Measurements from ENCODE around the gene CSK.

Gene CSK

GRCh38 chr15:74842581-74843444, 60.9 kb downstream of the CSK start, which contains the start of gene ULK3:
TSS of gene ULK3 (minus strand) at chr15:74843156. CDS start at chr15:74843105, 51 bp downstream.
- Histone ChIP-seq H2BK5ac (ENCODE audit: low read length) (peak within 1 kb of the TSS; percentile 87), H2BK120ac (ENCODE audit: low read depth, low read length) (no peak within 1 kb of the TSS), H3K27me3 (ENCODE audit: control insufficient read depth in 3 of 3, insufficient read depth in 3 of 3, low read depth in 1 of 3, low read length in 3 of 3) (no peaks in the 10 kb centered on the region), H3K36me3 (replicated peaks in 1 of 2; ENCODE audit: control insufficient read depth in 2 of 2, insufficient read depth in 2 of 2, low read length in 2 of 2) (peaks cover 7 to 65% of the 10 kb centered on the region in 2 donors), H3K23ac (ENCODE audit: low read depth, low read length, poor library complexity) (peak within 1 kb of the TSS; percentile 94), H3K18ac (ENCODE audit: low read length) (peak within 1 kb of the TSS; percentile 98), H3K4me1 (ENCODE audit: control insufficient read depth in 2 of 2, insufficient read depth in 1 of 2, low read depth in 1 of 2, low read length in 2 of 2) (peaks cover 6 to 12% of the 10 kb centered on the region in 2 donors), H3K4me2 (ENCODE audit: insufficient read depth, low read length, poor library complexity, severe bottlenecking) (peak within 1 kb of the TSS; percentile 78), H3K9me3 (replicated peaks in 1 of 2; ENCODE audit: control insufficient read depth in 2 of 2, insufficient read depth in 1 of 2, low read depth in 1 of 2, low read length in 2 of 2) (no peaks in the 10 kb centered on the region), H2AK5ac (ENCODE audit: low read depth, low read length) (no peak within 1 kb of the TSS), H2BK12ac (ENCODE audit: low read length) (no peak within 1 kb of the TSS), H3K4me3 (ENCODE audit: low read length in 2 of 2) (peak within 1 kb of the TSS; percentile 90 to 97), H3K14ac (ENCODE audit: low read length) (peak within 1 kb of the TSS; percentile 31), H3K79me1 (ENCODE audit: low read depth, low read length) (peaks cover 3% of the 10 kb centered on the region), H3K4ac (ENCODE audit: low read length) (no peak within 1 kb of the TSS), H3K9ac (ENCODE audit: low read depth, low read length, poor library complexity) (peak within 1 kb of the TSS; percentile 95), H2BK15ac (ENCODE audit: low read length) (peak within 1 kb of the TSS; percentile 83), H2AFZ (ENCODE audit: low read length) (peak within 1 kb of the TSS; percentile 97), H3K27ac (replicated peaks; ENCODE audit: low read length) (peak within 1 kb of the TSS; percentile 23), H4K8ac (ENCODE audit: low read depth, low read length) (no peak within 1 kb of the TSS), H4K91ac (ENCODE audit: low read depth, low read length, poor library complexity) (peak within 1 kb of the TSS; percentile 32)
- no CpG with 5 or more reads among the region's 84 CpGs for WGBS, 2 donors (ENCODE audit: extremely low coverage in 2 of 2, insufficient read length in 2 of 2, insufficient replicate concordance in 1 of 2)
- peak; percentile 87 for DNase-seq (ENCODE audit: low spot score)

GRCh38 chr15:74843445-74843828, 61.6 kb downstream of the CSK start:
- H2BK15ac ChIP-seq (ENCODE audit: low read length): no peak overlapping the region
- H3K4ac ChIP-seq (ENCODE audit: low read length): no peak overlapping the region
- peak overlapping the region; percentile 94 for H3K23ac ChIP-seq (ENCODE audit: low read depth, low read length, poor library complexity)
- H3K27ac ChIP-seq (replicated peaks; ENCODE audit: low read length): peak overlapping the region; percentile 23
- peak overlapping the region; percentile 78 for H3K4me2 ChIP-seq (ENCODE audit: insufficient read depth, low read length, poor library complexity, severe bottlenecking)
- H3K79me1 ChIP-seq (ENCODE audit: low read depth, low read length): peaks cover 3% of the 10 kb centered on the region
- no peak overlapping the region for H2AK5ac ChIP-seq (ENCODE audit: low read depth, low read length)
- H3K14ac ChIP-seq (ENCODE audit: low read length): no peak overlapping the region
- H2BK120ac ChIP-seq (ENCODE audit: low read depth, low read length): no peak overlapping the region
- peak overlapping the region; percentile 78 to 90 for H3K4me3 ChIP-seq (ENCODE audit: low read length in 2 of 2)
- H3K9me3 ChIP-seq (replicated peaks in 1 of 2; ENCODE audit: control insufficient read depth in 2 of 2, insufficient read depth in 1 of 2, low read depth in 1 of 2, low read length in 2 of 2): no peaks in the 10 kb centered on the region
- H2BK5ac ChIP-seq (ENCODE audit: low read length): no peak overlapping the region
- peak overlapping the region; percentile 97 for H2AFZ ChIP-seq (ENCODE audit: low read length)
- H3K27me3 ChIP-seq (ENCODE audit: control insufficient read depth in 3 of 3, insufficient read depth in 3 of 3, low read depth in 1 of 3, low read length in 3 of 3): no peaks in the 10 kb centered on the region
- peak overlapping the region; percentile 95 for H3K18ac ChIP-seq (ENCODE audit: low read length)
- H4K91ac ChIP-seq (ENCODE audit: low read depth, low read length, poor library complexity): no peak overlapping the region
- no peak for DNase-seq (ENCODE audit: low spot score)
- no peak overlapping the region for H4K8ac ChIP-seq (ENCODE audit: low read depth, low read length)
- no CpG with 5 or more reads among the region's 18 CpGs for WGBS, 2 donors (ENCODE audit: extremely low coverage in 2 of 2, insufficient read length in 2 of 2, insufficient replicate concordance in 1 of 2)
- H2BK12ac ChIP-seq (ENCODE audit: low read length): no peak overlapping the region
- H3K9ac ChIP-seq (ENCODE audit: low read depth, low read length, poor library complexity): peak overlapping the region; percentile 82
- peaks cover 11 to 70% of the 10 kb centered on the region in 2 donors for H3K36me3 ChIP-seq (replicated peaks in 1 of 2; ENCODE audit: control insufficient read depth in 2 of 2, insufficient read depth in 2 of 2, low read length in 2 of 2)
- H3K4me1 ChIP-seq (ENCODE audit: control insufficient read depth in 2 of 2, insufficient read depth in 1 of 2, low read depth in 1 of 2, low read length in 2 of 2): peaks cover 6 to 12% of the 10 kb centered on the region in 2 donors

- H2AK5ac ChIP-seq (ENCODE audit: low read depth, low read length): no peak overlapping the region
- peak overlapping the region; percentile 32 for H4K91ac ChIP-seq (ENCODE audit: low read depth, low read length, poor library complexity)
- H4K8ac ChIP-seq (ENCODE audit: low read depth, low read length): no peak overlapping the region
- no CpG with 5 or more reads among the region's 12 CpGs for WGBS, 2 donors (ENCODE audit: extremely low coverage in 2 of 2, insufficient read length in 2 of 2, insufficient replicate concordance in 1 of 2)
- H3K4me2 ChIP-seq (ENCODE audit: insufficient read depth, low read length, poor library complexity, severe bottlenecking): no peak overlapping the region
- no peak overlapping the region for H2BK15ac ChIP-seq (ENCODE audit: low read length)
- peak overlapping the region; percentile 97 for H2AFZ ChIP-seq (ENCODE audit: low read length)
- H2BK120ac ChIP-seq (ENCODE audit: low read depth, low read length): no peak overlapping the region
- peaks cover 6 to 12% of the 10 kb centered on the region in 2 donors for H3K4me1 ChIP-seq (ENCODE audit: control insufficient read depth in 2 of 2, insufficient read depth in 1 of 2, low read depth in 1 of 2, low read length in 2 of 2)
- H3K23ac ChIP-seq (ENCODE audit: low read depth, low read length, poor library complexity): no peak overlapping the region
- H3K79me1 ChIP-seq (ENCODE audit: low read depth, low read length): peaks cover 3% of the 10 kb centered on the region
- peak overlapping the region; percentile 35 for H3K18ac ChIP-seq (ENCODE audit: low read length)
- H3K27ac ChIP-seq (replicated peaks; ENCODE audit: low read length): no peak overlapping the region
- H3K4ac ChIP-seq (ENCODE audit: low read length): no peak overlapping the region
- peak overlapping the region; percentile 39 for H2BK5ac ChIP-seq (ENCODE audit: low read length)
- peak overlapping the region in 1 of 2 donors; percentile 90 for H3K4me3 ChIP-seq (ENCODE audit: low read length in 2 of 2)
- DNase-seq (ENCODE audit: low spot score): no peak
- H3K27me3 ChIP-seq (ENCODE audit: control insufficient read depth in 3 of 3, insufficient read depth in 3 of 3, low read depth in 1 of 3, low read length in 3 of 3): no peaks in the 10 kb centered on the region
- peaks cover 15 to 70% of the 10 kb centered on the region in 2 donors for H3K36me3 ChIP-seq (replicated peaks in 1 of 2; ENCODE audit: control insufficient read depth in 2 of 2, insufficient read depth in 2 of 2, low read length in 2 of 2)
- H2BK12ac ChIP-seq (ENCODE audit: low read length): no peak overlapping the region
- peak overlapping the region; percentile 31 for H3K14ac ChIP-seq (ENCODE audit: low read length)
- no peaks in the 10 kb centered on the region for H3K9me3 ChIP-seq (replicated peaks in 1 of 2; ENCODE audit: control insufficient read depth in 2 of 2, insufficient read depth in 1 of 2, low read depth in 1 of 2, low read length in 2 of 2)
- H3K9ac ChIP-seq (ENCODE audit: low read depth, low read length, poor library complexity): peak overlapping the region; percentile 27
Observed at GRCh38 chr15:74843891-74844299, 62.0 kb downstream of the CSK start.
